ENCODE measurements around the gene CISD3.

DNA sequence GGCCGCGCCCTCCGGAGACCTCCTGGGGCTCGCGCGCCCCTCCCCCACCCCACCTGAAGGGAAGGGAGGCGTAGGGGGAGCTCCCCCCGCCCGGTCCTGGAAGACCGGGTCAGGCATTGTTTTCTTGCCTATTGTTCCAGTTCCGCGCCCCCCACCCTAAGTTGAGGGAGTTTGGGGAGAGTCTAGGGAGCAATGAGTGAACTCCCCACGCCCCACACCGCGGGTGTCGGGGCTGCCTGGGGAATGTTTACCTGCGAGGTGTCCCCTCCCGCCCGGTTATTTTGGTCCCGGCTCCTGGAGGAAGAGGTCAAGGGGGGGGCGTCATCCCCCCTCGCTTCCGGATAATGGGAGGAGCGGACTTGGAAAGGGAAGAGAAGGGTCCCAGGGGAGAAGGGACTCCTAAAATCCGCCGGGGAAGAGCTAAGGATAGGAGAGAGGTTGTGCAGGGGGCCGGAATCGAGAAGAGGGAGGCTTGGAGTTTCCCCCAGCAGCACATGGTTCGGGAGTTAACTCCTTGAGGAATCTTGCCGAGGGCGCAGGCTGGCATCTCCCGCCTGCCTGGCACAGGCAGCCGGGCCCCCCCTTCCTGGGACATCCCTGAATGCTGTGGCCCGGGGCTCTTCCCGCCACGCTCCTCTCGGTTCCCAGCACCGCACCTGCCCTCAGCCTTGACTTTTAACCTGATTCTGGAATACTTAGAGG is 24.2 kb upstream of the CISD3 start:
- TF ChIP-seq, protein P1, sequence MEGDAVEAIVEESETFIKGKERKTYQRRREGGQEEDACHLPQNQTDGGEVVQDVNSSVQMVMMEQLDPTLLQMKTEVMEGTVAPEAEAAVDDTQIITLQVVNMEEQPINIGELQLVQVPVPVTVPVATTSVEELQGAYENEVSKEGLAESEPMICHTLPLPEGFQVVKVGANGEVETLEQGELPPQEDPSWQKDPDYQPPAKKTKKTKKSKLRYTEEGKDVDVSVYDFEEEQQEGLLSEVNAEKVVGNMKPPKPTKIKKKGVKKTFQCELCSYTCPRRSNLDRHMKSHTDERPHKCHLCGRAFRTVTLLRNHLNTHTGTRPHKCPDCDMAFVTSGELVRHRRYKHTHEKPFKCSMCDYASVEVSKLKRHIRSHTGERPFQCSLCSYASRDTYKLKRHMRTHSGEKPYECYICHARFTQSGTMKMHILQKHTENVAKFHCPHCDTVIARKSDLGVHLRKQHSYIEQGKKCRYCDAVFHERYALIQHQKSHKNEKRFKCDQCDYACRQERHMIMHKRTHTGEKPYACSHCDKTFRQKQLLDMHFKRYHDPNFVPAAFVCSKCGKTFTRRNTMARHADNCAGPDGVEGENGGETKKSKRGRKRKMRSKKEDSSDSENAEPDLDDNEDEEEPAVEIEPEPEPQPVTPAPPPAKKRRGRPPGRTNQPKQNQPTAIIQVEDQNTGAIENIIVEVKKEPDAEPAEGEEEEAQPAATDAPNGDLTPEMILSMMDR (IDR thresholded peaks at IDR 0.05): no peak
- no peak for TF ChIP-seq POLR2A (IDR thresholded peaks at IDR 0.05)
